C4-2B (cell line): ENCODE data around the gene PNPLA5.

ENCODE experiments used
- H3K27ac ChIP-seq: fragments of 450-650 bp; 2 replicates; pipeline ENCODE4 v1.5.1; 2017
- CTCF ChIP-seq: fragments of 450-650 bp; conservative IDR thresholded peaks from 2 replicates; pipeline ENCODE4 v1.5.1; 2017; ENCODE audit warnings: mild to moderate bottlenecking
- ZFX ChIP-seq: fragments of 450-650 bp; IDR thresholded peaks from 2 replicates; pipeline ENCODE4 v1.6.1; 2017

Gene PNPLA5

GRCh38 chr22:43840851-43841250, 51.0 kb downstream of the PNPLA5 start:
- H3K27ac ChIP-seq = no peak overlapping the region
- TF ChIP-seq ZFX (no peak), CTCF (no peak)

GRCh38 chr22:43840431-43840830, 51.4 kb downstream of the PNPLA5 start:
- H3K27ac ChIP-seq = no peak overlapping the region
- TF ChIP-seq ZFX = no peak
- TF ChIP-seq CTCF = no peak

- TF ChIP-seq CTCF = no peak
- TF ChIP-seq ZFX = no peak
These were observed 52.0 kb downstream of the PNPLA5 start for GRCh38 chr22:43839781-43840180.

GRCh38 chr22:43838571-43839307, 53.1 kb downstream of the PNPLA5 start:
- TF ChIP-seq CTCF = no peak
- TF ChIP-seq ZFX = no peak
- no peak overlapping the region for H3K27ac ChIP-seq

More at GRCh38 chr22:43839781-43840180, 52.0 kb downstream of the PNPLA5 start:
- H3K27ac ChIP-seq = no peak overlapping the region

- no peak for TF ChIP-seq ZFX
- no peak for TF ChIP-seq CTCF
- no peak overlapping the region for H3K27ac ChIP-seq
These were observed 53.7 kb downstream of the PNPLA5 start for GRCh38 chr22:43838161-43838560.

GRCh38 chr22:43837666-43838065, 54.1 kb downstream of the PNPLA5 start:
- TF ChIP-seq CTCF = no peak
- H3K27ac ChIP-seq = no peak overlapping the region

- no peak overlapping the region for H3K27ac ChIP-seq
- TF ChIP-seq ZFX (no peak), CTCF (no peak)
These were observed 56.1 kb downstream of the PNPLA5 start for GRCh38 chr22:43835736-43836135.
